ENCODE results near the gene CLINT1. TPM values are rescaled to one million over a fixed set of nuclear protein-coding genes. Genes with fewer than 3 reads are reported as not detected.

CLINT1 gene
- total RNA-seq, 1 experiment from 2014 or later: 137 TPM

DNA sequence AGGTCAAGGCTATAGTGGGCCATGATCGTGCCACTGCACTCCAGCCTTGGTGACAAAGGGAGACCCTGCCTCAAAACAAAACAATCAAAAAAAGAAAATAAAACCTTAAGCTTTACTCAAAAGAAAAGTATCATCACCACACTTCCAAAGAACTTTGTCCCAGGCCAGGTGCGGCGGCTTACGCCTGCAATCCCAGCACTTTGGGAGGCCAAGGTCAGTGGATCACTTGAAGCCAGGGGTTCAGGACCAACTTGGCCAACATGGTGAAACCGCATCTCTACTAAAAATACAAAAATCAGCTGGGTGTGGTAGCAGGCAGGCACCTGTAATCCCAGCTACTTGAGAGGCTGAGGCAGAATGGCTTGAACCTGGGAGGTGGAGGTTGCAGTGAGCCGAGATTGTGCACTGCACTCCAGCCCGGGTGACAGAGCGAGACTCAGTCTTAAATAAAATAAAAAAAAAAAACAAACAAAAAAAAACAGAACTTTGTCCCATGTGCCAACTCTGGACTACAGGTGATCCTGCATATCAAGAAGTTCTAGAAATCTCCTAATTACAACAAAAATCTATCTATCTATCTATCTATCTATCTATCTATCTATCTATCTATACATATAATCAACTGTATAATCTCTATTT is 19.7 kb downstream of the CLINT1 start:
- Histone ChIP-seq H3K36me3 (peaks cover 3% of the 10 kb centered on the region), H3K4me3 (no peak overlapping the region), H3K27me3 (no peaks in the 10 kb centered on the region), H3K9me3 (no peaks in the 10 kb centered on the region)
- DNase-seq: no peak

DNA sequence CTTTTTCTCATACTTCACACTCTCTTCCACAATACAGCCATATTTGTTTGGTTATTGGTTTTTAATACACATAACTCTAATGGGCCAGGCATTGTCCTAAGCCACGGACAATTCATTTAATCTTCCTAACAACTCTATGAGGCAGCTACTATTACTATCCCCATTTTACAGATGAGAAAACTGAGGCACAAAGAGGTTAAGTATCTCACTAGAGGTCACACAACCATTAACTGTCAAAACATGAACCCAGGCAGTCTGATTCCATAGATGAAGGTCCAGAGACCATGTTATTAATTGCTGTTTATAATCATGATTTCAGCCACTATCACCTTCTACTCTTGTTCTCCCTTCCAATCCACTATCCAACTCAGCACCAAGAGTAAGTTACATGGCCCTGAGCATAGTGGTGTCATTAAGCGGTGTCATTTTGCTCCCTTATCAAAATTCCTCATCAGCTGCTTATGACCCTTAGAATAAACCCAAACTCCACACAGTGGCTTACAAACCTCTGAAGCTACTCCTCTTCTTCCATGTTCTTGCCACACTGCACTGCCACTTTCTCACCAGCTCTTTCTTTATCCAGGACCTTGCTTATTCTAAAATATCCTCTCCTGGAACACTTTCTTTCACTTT is 22.7 kb downstream of the CLINT1 start:
- Histone ChIP-seq H3K36me3 (peaks cover 3% of the 10 kb centered on the region), H3K9me3 (no peaks in the 10 kb centered on the region), H3K4me3 (no peak overlapping the region), H3K27me3 (no peaks in the 10 kb centered on the region)
- no peak for DNase-seq

GRCh38 chr5:157835041-157835440 is 23.9 kb downstream of the CLINT1 start:
- H3K36me3 ChIP-seq: peaks cover 3% of the 10 kb centered on the region
- H3K9me3 ChIP-seq: no peaks in the 10 kb centered on the region
- H3K4me3 ChIP-seq: no peak overlapping the region
- DNase-seq: no peak
- H3K27me3 ChIP-seq: no peaks in the 10 kb centered on the region

- Histone ChIP-seq H3K27me3 (no peaks in the 10 kb centered on the region), H3K9me3 (no peaks in the 10 kb centered on the region), H3K4me3 (no peak overlapping the region), H3K36me3 (peaks cover 6% of the 10 kb centered on the region)
- no peak for DNase-seq
Measured at GRCh38 chr5:157828944-157829639, 29.9 kb downstream of the CLINT1 start.

DNA sequence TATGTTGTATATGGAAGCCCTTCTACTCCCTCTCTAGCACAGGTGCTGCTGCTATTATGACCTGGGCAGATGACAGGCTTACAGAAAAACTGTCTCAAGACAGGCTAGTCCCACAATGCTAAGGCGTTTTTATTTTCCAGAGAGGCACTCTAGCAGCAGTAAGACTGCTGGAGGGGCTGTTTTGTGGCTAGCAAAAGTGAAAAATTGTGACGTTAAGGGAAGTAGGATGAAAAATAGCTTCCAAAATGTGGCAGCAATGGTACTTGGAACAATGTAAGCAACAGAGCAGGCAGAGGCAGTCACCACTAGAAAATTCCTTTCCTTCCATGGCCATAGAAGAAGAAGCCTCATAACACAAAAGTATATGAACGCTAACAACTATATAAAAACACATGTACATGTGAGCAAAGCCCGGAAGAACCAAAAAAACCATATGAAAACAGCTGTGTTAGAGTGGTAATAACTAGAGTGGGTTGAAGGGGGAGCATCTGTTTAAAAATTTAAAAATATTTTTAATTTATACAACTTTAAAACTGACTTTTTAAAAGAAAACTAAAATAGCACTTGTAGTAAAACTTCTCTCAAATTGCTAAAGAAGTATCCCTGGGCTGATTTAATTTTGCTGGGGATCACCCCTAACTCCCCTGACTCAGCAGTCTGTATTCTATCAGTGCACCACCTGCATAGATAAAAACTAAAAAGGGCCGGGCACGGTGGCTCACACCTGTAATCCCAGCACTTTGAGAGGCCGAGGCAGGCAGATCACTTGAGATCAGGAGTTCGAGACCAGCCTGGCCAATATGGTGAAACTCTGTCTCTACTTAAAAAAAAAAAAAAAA is 30.6 kb downstream of the CLINT1 start:
- H3K4me3 ChIP-seq: no peak overlapping the region

DNA sequence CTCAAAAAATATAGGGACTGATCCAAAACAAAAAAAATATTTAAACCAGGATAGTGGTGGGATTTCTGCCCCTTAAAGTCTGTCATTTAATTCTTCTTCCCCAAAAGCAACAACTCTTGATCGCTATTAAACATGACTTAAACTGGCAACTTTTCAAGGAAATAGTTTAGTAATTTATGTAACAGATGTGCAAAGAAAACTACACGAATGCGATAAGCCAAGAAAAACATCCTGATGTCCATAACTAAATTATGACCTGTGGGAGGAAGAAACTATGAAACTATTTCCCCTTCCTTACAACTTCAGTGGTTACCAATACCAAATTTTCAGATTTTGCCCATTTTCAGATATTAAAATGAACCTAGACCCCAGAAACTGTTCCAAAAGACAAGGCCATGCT is 31.5 kb downstream of the CLINT1 start:
- Histone ChIP-seq H3K36me3 (peaks cover 8% of the 10 kb centered on the region), H3K4me3 (no peak overlapping the region), H3K27me3 (no peaks in the 10 kb centered on the region), H3K9me3 (peaks cover 2% of the 10 kb centered on the region; the same call in 1 of the 2 replicates)
- DNase-seq: no peak

More for the DNA sequence above, 30.6 kb downstream of the CLINT1 start:
- Histone ChIP-seq H3K27me3 (no peaks in the 10 kb centered on the region), H3K36me3 (peaks cover 6% of the 10 kb centered on the region), H3K9me3 (no peaks in the 10 kb centered on the region)
- DNase-seq: no peak

- peaks cover 12% of the 10 kb centered on the region for H3K36me3 ChIP-seq
- no peak overlapping the region for H3K4me3 ChIP-seq
- no peak for DNase-seq
- no peaks in the 10 kb centered on the region for H3K27me3 ChIP-seq
- peaks cover 5% of the 10 kb centered on the region; the same call in 1 of the 2 replicates for H3K9me3 ChIP-seq
Measured at GRCh38 chr5:157823655-157824054, 35.3 kb downstream of the CLINT1 start.

GRCh38 chr5:157821822-157822622 is 36.9 kb downstream of the CLINT1 start:
- no peak overlapping the region for H3K4me3 ChIP-seq
- no peaks in the 10 kb centered on the region for H3K27me3 ChIP-seq
- DNase-seq: no peak
- H3K36me3 ChIP-seq: peaks cover 18% of the 10 kb centered on the region
- peaks cover 5% of the 10 kb centered on the region; the same call in 1 of the 2 replicates for H3K9me3 ChIP-seq

DNA sequence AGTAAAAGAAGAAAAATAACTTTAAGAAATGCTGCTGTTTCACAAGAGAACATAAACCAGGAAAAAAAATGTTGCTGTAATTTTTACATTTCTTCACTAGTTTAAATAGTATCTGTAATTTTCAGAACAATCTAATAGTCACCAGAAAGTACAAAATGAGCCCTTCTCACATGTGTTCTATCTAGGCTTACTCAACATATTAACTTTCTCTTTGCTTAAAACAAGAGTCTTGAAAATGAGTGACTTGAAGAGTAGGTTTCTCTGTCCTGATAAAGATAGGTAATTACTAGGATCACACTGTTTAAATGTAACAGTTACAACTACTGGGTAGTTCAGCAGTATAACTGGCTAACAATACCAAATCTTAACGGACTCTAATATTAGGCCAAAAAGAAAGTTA is 37.5 kb downstream of the CLINT1 start:
- H3K27me3 ChIP-seq: no peaks in the 10 kb centered on the region
- DNase-seq: no peak
- H3K9me3 ChIP-seq: peaks cover 5% of the 10 kb centered on the region; the same call in 1 of the 2 replicates
- peaks cover 21% of the 10 kb centered on the region for H3K36me3 ChIP-seq
- H3K4me3 ChIP-seq: no peak overlapping the region

- Histone ChIP-seq H3K4me3 (no peak overlapping the region), H3K9me3 (peaks cover 5% of the 10 kb centered on the region; the same call in 1 of the 2 replicates), H3K36me3 (peaks cover 28% of the 10 kb centered on the region), H3K27me3 (no peaks in the 10 kb centered on the region)
- no peak for DNase-seq
Measured at GRCh38 chr5:157820593-157821252, 38.2 kb downstream of the CLINT1 start.

- Histone ChIP-seq H3K27me3 (no peaks in the 10 kb centered on the region), H3K36me3 (peaks cover 30% of the 10 kb centered on the region), H3K4me3 (no peak overlapping the region), H3K9me3 (peaks cover 5% of the 10 kb centered on the region; the same call in 1 of the 2 replicates)
- no peak for DNase-seq
Measured at GRCh38 chr5:157819502-157820115, 39.3 kb downstream of the CLINT1 start.

GRCh38 chr5:157818368-157818767 is 40.6 kb downstream of the CLINT1 start:
- H3K36me3 ChIP-seq: peaks cover 39% of the 10 kb centered on the region
- peaks cover 5% of the 10 kb centered on the region; the same call in 1 of the 2 replicates for H3K9me3 ChIP-seq
- H3K4me3 ChIP-seq: no peak overlapping the region
- H3K27me3 ChIP-seq: no peaks in the 10 kb centered on the region
- no peak for DNase-seq

- Histone ChIP-seq H3K36me3 (peaks cover 44% of the 10 kb centered on the region), H3K27me3 (no peaks in the 10 kb centered on the region), H3K4me3 (no peak overlapping the region), H3K9me3 (peaks cover 5% of the 10 kb centered on the region; the same call in 1 of the 2 replicates)
- no peak for DNase-seq
Measured at GRCh38 chr5:157817928-157818327, 41.0 kb downstream of the CLINT1 start.

- H3K9me3 ChIP-seq: peaks cover 3% of the 10 kb centered on the region; the same call in 1 of the 2 replicates
- no peaks in the 10 kb centered on the region for H3K27me3 ChIP-seq
- H3K36me3 ChIP-seq: peaks cover 46% of the 10 kb centered on the region
- no peak overlapping the region for H3K4me3 ChIP-seq
- no peak for DNase-seq
Measured at GRCh38 chr5:157817387-157817702, 41.6 kb downstream of the CLINT1 start.

DNA sequence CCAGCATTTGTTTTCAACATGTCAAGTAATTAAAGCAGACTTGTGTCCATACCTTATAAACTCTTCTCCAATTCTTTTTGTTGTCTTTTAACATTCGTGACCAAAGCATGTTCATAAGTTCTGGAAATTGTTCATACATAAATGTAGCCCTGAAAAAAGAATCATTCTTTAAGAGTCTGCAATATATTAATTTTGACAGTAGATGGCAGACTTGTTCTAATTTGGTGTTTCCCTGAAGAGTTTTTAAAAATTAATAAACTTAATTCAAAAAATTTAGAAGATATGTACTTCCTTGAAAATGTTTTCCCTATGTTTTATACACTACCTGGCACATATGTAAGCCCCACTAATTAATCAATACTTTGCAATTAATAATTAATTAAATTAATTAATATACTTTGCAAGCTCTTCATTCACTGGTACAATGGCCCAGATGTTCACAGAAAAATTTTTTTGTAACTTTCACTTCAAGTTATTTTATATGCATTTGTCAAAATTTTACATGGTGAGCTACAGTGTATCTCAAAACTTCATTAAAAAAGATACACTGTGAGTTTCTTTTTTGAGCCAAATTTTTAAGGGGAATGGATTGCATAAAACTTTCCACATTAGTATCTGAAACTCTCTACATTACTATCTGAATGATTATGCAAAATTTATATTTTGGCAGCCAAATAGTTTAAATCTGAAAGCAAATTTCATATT is 42.1 kb downstream of the CLINT1 start:
- peaks cover 47% of the 10 kb centered on the region for H3K36me3 ChIP-seq
- H3K9me3 ChIP-seq: no peaks in the 10 kb centered on the region
- no peak overlapping the region for H3K4me3 ChIP-seq
- H3K27me3 ChIP-seq: no peaks in the 10 kb centered on the region
- DNase-seq: no peak

All from MG63 (cell line).